Testis (tissue), 2 donors: ENCODE measurements around the gene IRF2.

Experiments used
- POLR2A ChIP-seq: fragments of 450-650 bp; IDR thresholded peaks from one replicate; pipeline ENCODE4 v1.6.1; 2017; ENCODE audit warnings: antibody characterized with exemption, mild to moderate bottlenecking, moderate library complexity
- TF ChIP-seq, protein P1 (sequence below), 3 experiments: fragments of 450-650 bp in 2 of 3; fragments of 200-600 bp in 1 of 3; sonication (generic) in 1 of 3; IDR thresholded peaks; one replicate each; pipeline ENCODE4 v1.5.1; 2016 to 2019; ENCODE audit warnings: antibody characterized with exemption in 3 of 3, mild to moderate bottlenecking in 2 of 3, moderate library complexity in 1 of 3

DNA sequence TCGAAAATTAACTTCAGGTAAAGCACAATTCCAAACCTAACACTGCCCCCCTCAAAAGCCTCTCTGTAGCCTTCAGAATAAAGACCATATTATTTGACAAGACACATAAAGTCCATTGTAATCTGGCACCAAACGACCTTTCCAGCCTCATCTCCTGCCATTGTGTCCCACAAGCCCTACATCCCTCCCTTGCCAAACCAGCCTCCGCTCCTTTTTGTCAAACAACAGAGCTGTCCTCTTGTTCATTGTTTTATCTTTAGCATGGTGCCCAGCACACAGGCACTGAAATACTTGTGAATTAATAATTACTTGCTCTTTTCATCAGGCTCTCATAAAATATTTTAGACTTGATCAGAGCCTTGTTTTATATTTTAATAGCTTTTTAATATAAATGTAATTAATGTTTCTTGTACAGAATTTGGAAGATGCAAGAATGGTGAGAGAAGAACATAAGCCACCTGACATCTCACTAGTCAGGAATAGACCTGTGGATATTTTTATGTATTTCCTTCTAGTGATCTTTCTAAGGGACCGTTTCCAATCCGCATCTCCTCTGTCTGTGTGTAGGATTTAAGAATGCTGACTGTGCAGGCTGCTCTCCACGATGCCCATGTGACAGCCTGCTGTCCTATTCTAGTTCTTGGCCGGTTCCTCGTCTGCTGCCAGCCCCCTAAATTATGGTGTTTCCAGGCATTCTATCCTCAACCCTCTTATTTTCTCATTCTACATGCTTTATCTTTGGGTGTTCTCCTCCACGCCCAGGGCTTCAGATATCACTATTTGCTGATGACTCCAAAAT, 3.0 kb upstream of the IRF2 start:
- TF ChIP-seq, protein P1, sequence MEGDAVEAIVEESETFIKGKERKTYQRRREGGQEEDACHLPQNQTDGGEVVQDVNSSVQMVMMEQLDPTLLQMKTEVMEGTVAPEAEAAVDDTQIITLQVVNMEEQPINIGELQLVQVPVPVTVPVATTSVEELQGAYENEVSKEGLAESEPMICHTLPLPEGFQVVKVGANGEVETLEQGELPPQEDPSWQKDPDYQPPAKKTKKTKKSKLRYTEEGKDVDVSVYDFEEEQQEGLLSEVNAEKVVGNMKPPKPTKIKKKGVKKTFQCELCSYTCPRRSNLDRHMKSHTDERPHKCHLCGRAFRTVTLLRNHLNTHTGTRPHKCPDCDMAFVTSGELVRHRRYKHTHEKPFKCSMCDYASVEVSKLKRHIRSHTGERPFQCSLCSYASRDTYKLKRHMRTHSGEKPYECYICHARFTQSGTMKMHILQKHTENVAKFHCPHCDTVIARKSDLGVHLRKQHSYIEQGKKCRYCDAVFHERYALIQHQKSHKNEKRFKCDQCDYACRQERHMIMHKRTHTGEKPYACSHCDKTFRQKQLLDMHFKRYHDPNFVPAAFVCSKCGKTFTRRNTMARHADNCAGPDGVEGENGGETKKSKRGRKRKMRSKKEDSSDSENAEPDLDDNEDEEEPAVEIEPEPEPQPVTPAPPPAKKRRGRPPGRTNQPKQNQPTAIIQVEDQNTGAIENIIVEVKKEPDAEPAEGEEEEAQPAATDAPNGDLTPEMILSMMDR (IDR thresholded peaks at IDR 0.05), result no peak
- TF ChIP-seq POLR2A, result no peak
